Measurements from ENCODE around the gene ZNF609. TPM values are rescaled to one million over a fixed set of nuclear protein-coding genes. Genes with fewer than 3 reads are reported as not detected.
A peak's percentile ranks its signal among the peaks of the same experiment; 100 is the strongest.

The ZNF609 gene
- total RNA-seq, 4 donors from 2014 or later: 25.2 to 45.5 (median 32.6) TPM

GRCh38 chr15:64703632-64703959, 243.2 kb downstream of the ZNF609 start:
- Histone ChIP-seq H3K27me3 (no peaks in the 10 kb centered on the region), H3K4me3 (replicated peaks in 1 of 3) (peak overlapping the region in 2 of 3 donors; percentile 68 to 91), H3K9me3 (no peaks in the 10 kb centered on the region), H3K4me1 (peaks cover 37 to 40% of the 10 kb centered on the region in 2 donors), H3K36me3 (no peaks in the 10 kb centered on the region), H3K27ac (peak overlapping the region; percentile 67 to 94 (median 92))
- TF ChIP-seq CTCF (IDR thresholded peaks at IDR 0.05) (no peak), POLR2A (IDR thresholded peaks at IDR 0.05) (no peak)
- 47 to 64% methylated on average over 7 of the region's 7 CpGs for WGBS, 2 donors
- intact Hi-C loops (cut with DNase I): no loop called here
- DNase-seq: no peak

- Histone ChIP-seq H3K27me3 (no peaks in the 10 kb centered on the region), H3K9me3 (no peaks in the 10 kb centered on the region), H3K36me3 (no peaks in the 10 kb centered on the region), H3K4me3 (replicated peaks in 1 of 3) (no peak overlapping the region), H3K27ac (no peak overlapping the region), H3K4me1 (peaks cover 23 to 26% of the 10 kb centered on the region in 2 donors)
- no peak for DNase-seq
- 89 to 94% methylated on average over 3 of the region's 3 CpGs for WGBS, 2 donors
- TF ChIP-seq CTCF (IDR thresholded peaks at IDR 0.05): no peak
- no peak for TF ChIP-seq POLR2A (IDR thresholded peaks at IDR 0.05)
- intact Hi-C loops (cut with DNase I): no loop called here
Measured at GRCh38 chr15:64705006-64705405, 244.6 kb downstream of the ZNF609 start.

- DNase-seq: no peak
- Histone ChIP-seq H3K4me3 (replicated peaks in 1 of 3) (no peak overlapping the region), H3K36me3 (no peaks in the 10 kb centered on the region), H3K27me3 (no peaks in the 10 kb centered on the region), H3K9me3 (no peaks in the 10 kb centered on the region), H3K4me1 (peaks cover 11 to 14% of the 10 kb centered on the region in 2 donors), H3K27ac (no peak overlapping the region)
- WGBS, 2 donors: 88% methylated on average over 10 of the region's 10 CpGs
- intact Hi-C loops (cut with DNase I): no loop called here
- TF ChIP-seq CTCF (IDR thresholded peaks at IDR 0.05): no peak
- no peak for TF ChIP-seq POLR2A (IDR thresholded peaks at IDR 0.05)
Measured at GRCh38 chr15:64706011-64706911, 245.9 kb downstream of the ZNF609 start.

- 92 to 93% methylated on average over 7 of the region's 7 CpGs for WGBS, 2 donors
- no peaks in the 10 kb centered on the region for H3K36me3 ChIP-seq
- H3K4me1 ChIP-seq: no peaks in the 10 kb centered on the region
Measured at GRCh38 chr15:64710676-64711428, 250.5 kb downstream of the ZNF609 start.

More at GRCh38 chr15:64710676-64711428, 250.5 kb downstream of the ZNF609 start:
- H3K4me3 ChIP-seq (replicated peaks in 1 of 3): no peak overlapping the region
- H3K27ac ChIP-seq: no peak overlapping the region
- no peaks in the 10 kb centered on the region for H3K27me3 ChIP-seq
- no peaks in the 10 kb centered on the region for H3K9me3 ChIP-seq
- TF ChIP-seq POLR2A (IDR thresholded peaks at IDR 0.05) (no peak), CTCF (IDR thresholded peaks at IDR 0.05) (no peak)
- no peak for DNase-seq
- intact Hi-C loops (cut with DNase I): no loop called here
